NCI-H510A (cell line): ENCODE results near the gene ACR.
"Not testable (repeated sequence)": the region's sequence is repeated elsewhere in the genome, so short reads cannot be mapped to it uniquely, and the experiment has no call there.

Experiments
- DNase-seq: peaks from one replicate; lab custom pipeline; 2025; lab: John Stamatoyannopoulos, UW

ACR gene

DNA sequence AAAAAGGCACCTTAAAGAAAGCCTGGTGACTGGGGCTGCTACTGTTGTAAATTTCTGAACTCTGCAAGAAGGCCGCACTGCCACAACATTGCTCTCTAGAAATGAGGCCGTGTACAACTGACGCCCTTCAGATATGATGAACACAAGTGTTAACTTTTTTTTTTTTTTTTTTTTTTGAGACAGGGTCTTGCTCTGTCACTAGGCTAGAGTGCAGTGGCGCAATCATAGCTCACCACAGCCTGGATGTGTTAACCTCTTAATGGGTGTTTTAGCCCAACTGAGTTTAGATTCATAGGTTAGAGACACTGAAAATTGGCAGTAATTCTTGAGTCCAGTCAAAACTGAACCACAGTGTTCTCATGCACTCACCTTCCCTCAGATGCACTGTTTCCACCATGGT is 42.2 kb downstream of the ACR start:
- DNase-seq, result not testable (repeated sequence)

DNA sequence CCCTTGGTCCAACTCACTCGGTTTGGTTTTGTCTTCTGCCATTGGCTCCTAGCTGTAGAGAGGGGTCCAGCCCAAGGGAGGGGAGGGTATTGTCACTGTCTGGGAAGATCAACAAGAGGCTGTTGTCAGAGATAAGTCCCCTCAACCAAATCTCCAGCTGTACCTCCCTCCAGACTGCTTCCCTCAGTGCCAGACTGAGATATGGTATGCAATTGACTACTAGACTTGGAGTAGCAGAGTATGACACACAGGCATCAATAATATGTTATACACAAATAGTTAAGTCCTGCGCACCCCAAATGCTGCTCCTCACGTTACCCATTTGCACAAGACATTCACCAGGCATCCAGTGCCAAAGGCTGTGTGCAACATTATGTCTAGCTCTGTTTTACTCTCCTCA is 44.2 kb downstream of the ACR start:
- DNase-seq, result not testable (repeated sequence)

DNA sequence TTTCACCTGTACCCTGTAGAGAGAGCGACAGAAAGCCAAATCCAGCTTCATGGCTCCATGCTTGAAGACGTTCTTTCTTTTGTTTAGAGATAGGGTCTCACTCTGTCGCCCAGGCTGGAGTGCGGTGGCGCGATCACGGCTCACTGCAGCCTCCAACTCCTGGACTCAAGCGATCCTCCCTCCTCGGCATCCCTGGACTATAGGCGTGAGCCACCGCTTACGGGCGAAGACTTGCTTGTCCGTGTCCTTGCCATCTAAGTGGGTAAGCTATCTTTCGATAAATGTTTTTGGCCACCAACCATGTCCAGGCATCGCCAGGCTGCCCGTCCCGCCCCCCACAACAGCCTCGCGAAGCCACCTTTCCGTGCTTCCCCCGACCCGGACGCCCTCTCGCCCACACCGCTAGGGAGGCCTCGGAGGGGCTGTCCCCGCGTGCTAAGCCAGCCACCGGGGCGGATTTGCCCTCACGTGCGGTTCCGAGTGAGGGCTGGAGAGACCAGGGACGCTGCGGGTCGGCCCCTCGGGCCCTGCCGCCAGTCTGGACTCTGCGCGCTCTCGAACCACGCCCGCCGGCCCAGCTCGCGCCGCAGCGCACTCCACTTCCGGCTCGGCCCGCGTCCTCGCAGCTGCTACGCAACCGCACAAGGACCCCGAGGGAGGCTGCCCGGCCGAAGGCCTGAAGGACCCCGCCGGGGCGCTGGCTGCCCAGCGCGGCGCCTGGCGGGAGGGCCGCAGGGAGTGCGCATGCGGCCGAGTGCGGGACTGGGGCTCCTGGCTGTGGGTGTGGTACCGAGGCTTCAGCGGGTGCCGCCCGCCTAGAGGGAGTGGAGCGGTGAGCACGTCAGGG is 45.3 kb downstream of the ACR start, which contains the start of gene RABL2B:
RABL2B (minus strand) TSS at position 604 of the 847 bp plus-strand sequence. CDS start 1,342 bp downstream, outside the sequence.
- DNase-seq, result peak; percentile 51

DNA sequence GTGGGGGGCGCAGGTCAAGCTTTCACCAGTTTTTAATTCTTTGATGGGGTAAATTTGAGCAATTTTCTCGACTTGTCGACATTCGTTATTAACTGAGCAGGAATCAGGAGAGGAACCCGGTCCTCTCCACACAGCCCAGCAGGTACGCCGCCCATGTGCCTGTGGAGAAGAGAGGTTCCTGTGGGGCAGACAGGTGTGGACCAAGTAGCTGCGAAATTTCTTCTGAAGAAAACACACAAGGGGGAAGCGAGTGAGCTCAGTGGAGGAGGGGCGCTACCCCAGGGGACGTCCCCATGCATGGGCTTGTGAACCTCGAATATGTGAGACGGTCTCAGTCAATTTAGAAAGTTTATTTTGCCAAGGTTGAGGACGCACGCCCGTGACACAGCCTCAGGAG is 45.9 kb downstream of the ACR start:
- not testable (repeated sequence) for DNase-seq

DNA sequence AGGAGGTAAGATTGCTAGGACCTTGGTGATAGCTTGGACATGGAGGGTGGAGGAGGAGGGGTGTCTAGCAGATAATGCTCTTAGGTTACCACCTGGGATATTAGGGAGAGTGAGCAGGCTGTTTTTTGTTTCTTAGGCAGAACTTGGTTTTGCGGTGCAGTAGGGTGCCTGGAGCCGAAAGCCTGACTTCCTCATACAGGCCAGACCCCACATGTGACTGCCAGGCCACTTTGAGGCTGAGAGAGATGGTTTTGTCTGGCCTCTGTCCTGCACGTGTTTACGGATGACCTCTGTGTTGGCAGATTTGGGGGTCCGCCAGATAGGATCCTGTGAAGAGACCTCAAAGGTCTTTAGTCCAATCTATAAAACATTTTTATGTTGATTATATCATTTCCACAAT is 47.3 kb downstream of the ACR start:
- not testable (repeated sequence) for DNase-seq

DNA sequence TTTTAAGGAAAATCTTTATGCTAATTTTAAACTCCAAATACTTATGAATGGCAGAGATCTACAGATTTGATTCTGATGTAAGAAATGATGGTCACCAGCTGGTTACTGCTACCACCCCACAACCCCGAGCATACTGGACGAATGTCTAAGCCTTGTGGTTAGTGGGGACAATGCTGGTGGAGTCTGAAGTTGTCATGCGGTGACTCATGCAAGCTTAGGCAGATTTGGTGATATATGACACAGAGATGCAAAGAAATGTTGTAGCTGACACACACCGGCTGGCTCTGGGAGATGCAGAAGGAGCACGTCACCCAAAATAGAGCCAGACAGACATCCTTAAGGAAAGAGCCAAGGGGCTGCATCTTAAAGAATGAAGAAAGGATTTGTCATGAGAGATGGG is 48.9 kb downstream of the ACR start:
- DNase-seq, result not testable (repeated sequence)
